ENCODE measurements around the gene FGR.

DNA sequence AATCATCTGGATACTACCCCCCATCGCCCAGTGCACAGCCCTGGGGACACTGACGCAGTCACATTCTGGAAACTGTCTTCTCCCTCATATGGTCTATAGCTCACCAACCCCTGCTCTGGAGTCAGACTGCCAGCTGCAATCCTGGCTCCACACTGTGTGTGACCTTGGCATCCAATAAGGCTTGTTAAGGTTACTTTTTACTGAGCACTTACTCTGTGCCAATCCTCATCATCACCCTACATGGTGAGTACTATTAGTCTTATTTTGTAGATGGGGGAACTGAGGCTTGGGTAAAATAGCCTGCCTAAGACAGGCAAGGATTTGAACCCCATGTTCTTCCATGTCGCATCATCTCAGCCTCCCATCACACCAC is 65.9 kb downstream of the FGR start:
- TF ChIP-seq, protein P1, sequence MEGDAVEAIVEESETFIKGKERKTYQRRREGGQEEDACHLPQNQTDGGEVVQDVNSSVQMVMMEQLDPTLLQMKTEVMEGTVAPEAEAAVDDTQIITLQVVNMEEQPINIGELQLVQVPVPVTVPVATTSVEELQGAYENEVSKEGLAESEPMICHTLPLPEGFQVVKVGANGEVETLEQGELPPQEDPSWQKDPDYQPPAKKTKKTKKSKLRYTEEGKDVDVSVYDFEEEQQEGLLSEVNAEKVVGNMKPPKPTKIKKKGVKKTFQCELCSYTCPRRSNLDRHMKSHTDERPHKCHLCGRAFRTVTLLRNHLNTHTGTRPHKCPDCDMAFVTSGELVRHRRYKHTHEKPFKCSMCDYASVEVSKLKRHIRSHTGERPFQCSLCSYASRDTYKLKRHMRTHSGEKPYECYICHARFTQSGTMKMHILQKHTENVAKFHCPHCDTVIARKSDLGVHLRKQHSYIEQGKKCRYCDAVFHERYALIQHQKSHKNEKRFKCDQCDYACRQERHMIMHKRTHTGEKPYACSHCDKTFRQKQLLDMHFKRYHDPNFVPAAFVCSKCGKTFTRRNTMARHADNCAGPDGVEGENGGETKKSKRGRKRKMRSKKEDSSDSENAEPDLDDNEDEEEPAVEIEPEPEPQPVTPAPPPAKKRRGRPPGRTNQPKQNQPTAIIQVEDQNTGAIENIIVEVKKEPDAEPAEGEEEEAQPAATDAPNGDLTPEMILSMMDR (IDR thresholded peaks at IDR 0.05) = no peak
- TF ChIP-seq POLR2A (IDR thresholded peaks at IDR 0.05) = no peak

All from lower leg skin (tissue), 3 donors.